Testis (tissue), 3 donors: ENCODE data around the gene CFAP46. TPM values are rescaled to one million over a fixed set of nuclear protein-coding genes. Genes with fewer than 3 reads are reported as not detected.

Source experiments
- DNase-seq: peaks from one replicate; pipeline ENCODE4 v3.0.0-alpha.2; 2019
- H3K27ac ChIP-seq, 2 donors: fragments of 200-600 bp; sonication (generic); one replicate each; pipeline ENCODE4 v1.5.1; 2019
- H3K27me3 ChIP-seq: fragments of 200-600 bp; sonication (generic); one replicate; pipeline ENCODE4 v1.5.1; 2019
- H3K36me3 ChIP-seq: fragments of 200-600 bp; sonication (generic); one replicate; pipeline ENCODE4 v1.5.1; 2017; ENCODE audit warnings: low read depth; ENCODE audit errors: missing control alignments
- H3K4me1 ChIP-seq: fragments of 200-600 bp; sonication (generic); one replicate; pipeline ENCODE4 v1.5.1; 2019
- H3K4me3 ChIP-seq, 2 donors: fragments of 200-600 bp; sonication (generic); one replicate each; pipeline ENCODE4 v1.5.1; 2017 to 2019
- H3K9me3 ChIP-seq: fragments of 200-600 bp; sonication (generic); one replicate; pipeline ENCODE4 v1.5.1; 2017
- CTCF ChIP-seq, 3 experiments: fragments of 450-650 bp in 2 of 3; fragments of 200-600 bp in 1 of 3; sonication (generic) in 1 of 3; IDR thresholded peaks; one replicate each; pipeline ENCODE4 v1.5.1; 2016 to 2019; ENCODE audit warnings: antibody characterized with exemption in 3 of 3, mild to moderate bottlenecking in 2 of 3, moderate library complexity in 1 of 3
- POLR2A ChIP-seq: fragments of 450-650 bp; IDR thresholded peaks from one replicate; pipeline ENCODE4 v1.6.1; 2017; ENCODE audit warnings: antibody characterized with exemption, mild to moderate bottlenecking, moderate library complexity
- WGBS, 2 donors: methylation state at CpG; one replicate each; pipeline ENCODE4 v1.1.5; 2018; 5-methylcytosine and 5-hydroxymethylcytosine counted together
- intact Hi-C: fragments of 100-400 bp; cut with DNase I; formaldehyde crosslinking; loops from one replicate; pipeline ENCODE4 v1.15.1; 2023; ENCODE audit warnings: low total_unique reads
- polyA plus RNA-seq: library from polyadenylated mRNA; stranded (reverse); fragments of 350-450 nt; fragmentation: Illumina TruSeq; extraction: RNeasy Lipid Tissue Mini Kit (QIAGEN cat#74804); gene quantifications from one replicate; pipeline ENCODE4 v1.2.3, GENCODE V29; 2014; ENCODE audit warnings: low read depth, low replicate concordance; ENCODE audit not compliant: insufficient read depth
- total RNA-seq, 2 donors: library from RNA; depleted of rRNA; stranded (reverse); fragments of >200 nt; gene quantifications; one replicate each; pipeline ENCODE4 v1.2.3, GENCODE V29; 2016

CFAP46 gene
- total and polyA plus RNA-seq, 3 donors from 2014 or later = 36.0 to 67.6 (median 59.0) TPM

GRCh38 chr10:132790470-132790869 is 151.9 kb downstream of the CFAP46 start:
- Histone ChIP-seq H3K36me3 (no peaks in the 10 kb centered on the region), H3K4me1 (peaks cover 13% of the 10 kb centered on the region), H3K4me3 (no peak overlapping the region), H3K27me3 (no peaks in the 10 kb centered on the region), H3K27ac (no peak overlapping the region), H3K9me3 (no peaks in the 10 kb centered on the region)
- 36 to 68% methylated on average over 3 to 7 of the region's 7 CpGs for WGBS, 2 donors
- DNase-seq = no peak
- TF ChIP-seq CTCF (IDR thresholded peaks at IDR 0.05) = no peak
- TF ChIP-seq POLR2A = no peak
- intact Hi-C loops = no loop called here

- Histone ChIP-seq H3K27ac (no peak overlapping the region), H3K9me3 (no peaks in the 10 kb centered on the region), H3K4me3 (no peak overlapping the region), H3K36me3 (no peaks in the 10 kb centered on the region), H3K27me3 (no peaks in the 10 kb centered on the region), H3K4me1 (peaks cover 13% of the 10 kb centered on the region)
- intact Hi-C loops = no loop called here
- TF ChIP-seq POLR2A (no peak), CTCF (IDR thresholded peaks at IDR 0.05) (no peak)
- 62 to 75% methylated on average over 5 to 14 of the region's 15 CpGs for WGBS, 2 donors
- DNase-seq = no peak
Measured at GRCh38 chr10:132789659-132790148, 152.7 kb downstream of the CFAP46 start.

- intact Hi-C loops = no loop called here
- TF ChIP-seq CTCF (IDR thresholded peaks at IDR 0.05) (no peak), POLR2A (no peak)
- Histone ChIP-seq H3K27me3 (no peaks in the 10 kb centered on the region), H3K27ac (no peak overlapping the region), H3K9me3 (no peaks in the 10 kb centered on the region), H3K36me3 (no peaks in the 10 kb centered on the region), H3K4me3 (peak overlapping the region in 1 of 2 donors; percentile 34), H3K4me1 (peaks cover 13% of the 10 kb centered on the region)
- WGBS, 2 donors = 3 to 19% methylated on average over 25 of the region's 30 CpGs
- DNase-seq = no peak
Measured at GRCh38 chr10:132788831-132789219, 153.5 kb downstream of the CFAP46 start.

GRCh38 chr10:132788180-132788830 is 154.1 kb downstream of the CFAP46 start:
- Histone ChIP-seq H3K27ac (no peak overlapping the region), H3K4me1 (peaks cover 13% of the 10 kb centered on the region), H3K9me3 (no peaks in the 10 kb centered on the region), H3K36me3 (no peaks in the 10 kb centered on the region), H3K27me3 (no peaks in the 10 kb centered on the region), H3K4me3 (peak overlapping the region; percentile 6 to 34)
- 1 to 2% methylated on average over 23 to 62 of the region's 79 CpGs for WGBS, 2 donors
- intact Hi-C loops = no loop called here
- no peak for TF ChIP-seq CTCF (IDR thresholded peaks at IDR 0.05)
- no peak for TF ChIP-seq POLR2A
- DNase-seq = peak; percentile 29
